HG02571 (cell line): ENCODE results near the gene TBX6.
"Not testable (repeated sequence)": the region's sequence is repeated elsewhere in the genome, so short reads cannot be mapped to it uniquely, and the experiment has no call there.

Experiments used
- ATAC-seq: cut with Tn5 transposase; IDR thresholded peaks from one replicate; pipeline ENCODE4 v1.9.1; 2021; ENCODE audit warnings: mild to moderate bottlenecking, moderate library complexity; ENCODE audit not compliant: unreplicated experiment

Gene TBX6

GRCh38 chr16:30066761-30067583 is 24.8 kb downstream of the TBX6 start:
- ATAC-seq, result no peak

GRCh38 chr16:30065943-30066760 is 25.6 kb downstream of the TBX6 start:
- peak; percentile 2 for ATAC-seq

- ATAC-seq, result peak; percentile 74
Observed at GRCh38 chr16:30065102-30065942, 26.4 kb downstream of the TBX6 start, which contains the start of gene ALDOA. TSS of gene ALDOA (plus strand) at chr16:30065760. CDS start at chr16:30066898, 1,138 bp downstream.

- no peak for ATAC-seq
Observed at GRCh38 chr16:30064729-30065101, 27.0 kb downstream of the TBX6 start.

- ATAC-seq, result peak; percentile 26
Observed at GRCh38 chr16:30063893-30064728, 27.6 kb downstream of the TBX6 start.

GRCh38 chr16:30063278-30063892 is 28.3 kb downstream of the TBX6 start:
- no peak for ATAC-seq

- no peak for ATAC-seq
Observed at GRCh38 chr16:30060836-30061554, 30.7 kb downstream of the TBX6 start.

- ATAC-seq, result no peak
Observed at GRCh38 chr16:30060346-30060745, 31.4 kb downstream of the TBX6 start.

GRCh38 chr16:30054959-30055553 is 36.7 kb downstream of the TBX6 start:
- no peak for ATAC-seq

GRCh38 chr16:30054451-30054850 is 37.3 kb downstream of the TBX6 start:
- no peak for ATAC-seq

- no peak for ATAC-seq
Observed at GRCh38 chr16:30053376-30054015, 38.2 kb downstream of the TBX6 start.

GRCh38 chr16:30052671-30053372 is 38.9 kb downstream of the TBX6 start:
- ATAC-seq, result peak; percentile 43

GRCh38 chr16:30051518-30051917 is 40.2 kb downstream of the TBX6 start:
- ATAC-seq, result no peak

- ATAC-seq, result no peak
Observed at GRCh38 chr16:30049871-30050270, 41.9 kb downstream of the TBX6 start.

GRCh38 chr16:30046588-30046987 is 45.1 kb downstream of the TBX6 start:
- ATAC-seq, result no peak

- no peak for ATAC-seq
Observed at GRCh38 chr16:30046178-30046577, 45.5 kb downstream of the TBX6 start.

- ATAC-seq, result no peak
Observed at GRCh38 chr16:30041841-30042240, 49.9 kb downstream of the TBX6 start.

- not testable (repeated sequence) for ATAC-seq
Observed at GRCh38 chr16:30040690-30041089, 51.0 kb downstream of the TBX6 start.
